GM23338 (cell line): Measurements from ENCODE around the gene HMGN3.

Source experiments
- CREB1 ChIP-seq: fragments of 250-450 bp; sonication (Bioruptor Pico); IDR thresholded peaks from 2 replicates; pipeline ENCODE4 v1.5.0; 2020; ENCODE audit warnings: low read depth, mild to moderate bottlenecking, moderate library complexity
- CTCF ChIP-seq, 2 experiments: fragments of 200-600 bp in 1 of 2; sonication (generic) in 1 of 2; conservative IDR thresholded peaks; 2 replicates each; pipeline versions ENCODE4 v1.5.1 to v1.6.1; 2016 to 2017; ENCODE audit warnings: antibody characterized with exemption in 2 of 2, low read depth in 2 of 2, mild to moderate bottlenecking in 2 of 2, moderate library complexity in 1 of 2
- EZH2 ChIP-seq: fragments of 200-600 bp; sonication (generic); IDR thresholded peaks from one replicate; pipeline ENCODE4 v1.8.0; 2017; ENCODE audit warnings: antibody characterized with exemption, mild to moderate bottlenecking, low read depth; ENCODE audit not compliant: unreplicated experiment
- POLR2AphosphoS5 ChIP-seq: IDR thresholded peaks from 2 replicates; pipeline ENCODE4 v1.6.1; 2016; ENCODE audit warnings: antibody characterized with exemption, low read depth
- ZNF114 ChIP-seq: fragments of 250-450 bp; sonication (Bioruptor Pico); IDR thresholded peaks from 2 replicates; pipeline ENCODE4 v1.5.0; 2020; ENCODE audit warnings: mild to moderate bottlenecking, moderate library complexity

GRCh38 chr6:79201143-79201542 lies 33.3 kb downstream of the HMGN3 start:
- TF ChIP-seq CTCF (conservative IDR thresholded peaks at IDR 0.05; ENCODE audit: low read depth in 2 of 2) (no peak), EZH2 (no peak), ZNF114 (CRISPR knock-in tag) (no peak), POLR2AphosphoS5 (no peak), CREB1 (CRISPR knock-in tag) (no peak)
